Glutamatergic neuron (in vitro differentiated cells): Measurements from ENCODE around the gene ERP27. TPM values are rescaled to one million over a fixed set of nuclear protein-coding genes. Genes with fewer than 3 reads are reported as not detected.

Source experiments
- DNase-seq: peaks from one replicate; pipeline ENCODE4 v3.0.0; 2022
- H3K27ac Mint-ChIP-seq: one replicate; pipeline ENCODE4 v1.8.0; 2020; ENCODE audit warnings: mild to moderate bottlenecking, mixed read lengths, inconsistent platforms; ENCODE audit not compliant: unreplicated experiment
- H3K27me3 Mint-ChIP-seq: one replicate; pipeline ENCODE4 v1.8.0; 2020; ENCODE audit warnings: mild to moderate bottlenecking, moderate library complexity, mixed read lengths, inconsistent platforms; ENCODE audit not compliant: unreplicated experiment
- H3K36me3 Mint-ChIP-seq: one replicate; pipeline ENCODE4 v1.8.0; 2020; ENCODE audit warnings: mild to moderate bottlenecking, mixed read lengths, inconsistent platforms; ENCODE audit not compliant: unreplicated experiment
- H3K4me1 Mint-ChIP-seq: one replicate; pipeline ENCODE4 v1.8.0; 2020; ENCODE audit warnings: mild to moderate bottlenecking, low read depth, mixed read lengths, inconsistent platforms; ENCODE audit not compliant: unreplicated experiment
- H3K4me3 Mint-ChIP-seq: one replicate; pipeline ENCODE4 v1.8.0; 2020; ENCODE audit warnings: mild to moderate bottlenecking, mixed read lengths, inconsistent platforms; ENCODE audit not compliant: unreplicated experiment
- H3K9me3 Mint-ChIP-seq: one replicate; pipeline ENCODE4 v1.8.0; 2020; ENCODE audit warnings: mild to moderate bottlenecking, moderate library complexity, mixed read lengths, inconsistent platforms; ENCODE audit not compliant: unreplicated experiment
- CTCF ChIP-seq: fragments of 200-600 bp; sonication (generic); IDR thresholded peaks from one replicate; pipeline ENCODE4 v1.5.0; 2021; ENCODE audit not compliant: partially characterized antibody, unreplicated experiment
- total RNA-seq: library from RNA; stranded (reverse); fragmentation: NEBNext Ultra II Directional; extraction: Animal tissue kit (Norgen Biotek cat#: 25700); gene quantifications from one replicate; pipeline ENCODE4 v1.2.1, GENCODE V29; 2021; ENCODE audit not compliant: unreplicated experiment

ERP27 gene
- total RNA-seq, 1 donor from 2014 or later = not detected

- Mint-ChIP-seq H3K27ac (no peak overlapping the region), H3K4me1 (peaks cover 4% of the 10 kb centered on the region), H3K36me3 (no peaks in the 10 kb centered on the region), H3K9me3 (no peaks in the 10 kb centered on the region), H3K4me3 (no peak overlapping the region), H3K27me3 (no peaks in the 10 kb centered on the region)
- DNase-seq = no peak
- TF ChIP-seq CTCF = no peak
Observed at GRCh38 chr12:14937014-14937413, 1.3 kb downstream of the ERP27 start.

- no peak overlapping the region for H3K27ac Mint-ChIP-seq
- no peaks in the 10 kb centered on the region for H3K36me3 Mint-ChIP-seq
- no peak overlapping the region for H3K4me3 Mint-ChIP-seq
- H3K27me3 Mint-ChIP-seq = no peaks in the 10 kb centered on the region
- no peaks in the 10 kb centered on the region for H3K9me3 Mint-ChIP-seq
- TF ChIP-seq CTCF = peak; percentile 8
- peak; percentile 67 for DNase-seq
- H3K4me1 Mint-ChIP-seq = peaks cover 4% of the 10 kb centered on the region
Observed at GRCh38 chr12:14936224-14936861, 2.0 kb downstream of the ERP27 start.

- no peaks in the 10 kb centered on the region for H3K36me3 Mint-ChIP-seq
- DNase-seq = no peak
- no peaks in the 10 kb centered on the region for H3K9me3 Mint-ChIP-seq
- no peak overlapping the region for H3K27ac Mint-ChIP-seq
- peaks cover 4% of the 10 kb centered on the region for H3K4me1 Mint-ChIP-seq
- no peaks in the 10 kb centered on the region for H3K27me3 Mint-ChIP-seq
- no peak overlapping the region for H3K4me3 Mint-ChIP-seq
- TF ChIP-seq CTCF = no peak
Observed at GRCh38 chr12:14935031-14935430, 3.3 kb downstream of the ERP27 start.

- peaks cover 4% of the 10 kb centered on the region for H3K4me1 Mint-ChIP-seq
- no peaks in the 10 kb centered on the region for H3K27me3 Mint-ChIP-seq
- H3K9me3 Mint-ChIP-seq = no peaks in the 10 kb centered on the region
- no peak overlapping the region for H3K4me3 Mint-ChIP-seq
- no peaks in the 10 kb centered on the region for H3K36me3 Mint-ChIP-seq
- no peak for DNase-seq
- no peak overlapping the region for H3K27ac Mint-ChIP-seq
- TF ChIP-seq CTCF = no peak
Observed at GRCh38 chr12:14934511-14934910, 3.8 kb downstream of the ERP27 start.

- H3K36me3 Mint-ChIP-seq = no peaks in the 10 kb centered on the region
- H3K4me3 Mint-ChIP-seq = no peak overlapping the region
- TF ChIP-seq CTCF = no peak
- peaks cover 2% of the 10 kb centered on the region for H3K4me1 Mint-ChIP-seq
- H3K27ac Mint-ChIP-seq = no peak overlapping the region
- no peak for DNase-seq
- no peaks in the 10 kb centered on the region for H3K9me3 Mint-ChIP-seq
- H3K27me3 Mint-ChIP-seq = no peaks in the 10 kb centered on the region
Observed at GRCh38 chr12:14931791-14932560, 6.4 kb downstream of the ERP27 start.
